Mucosa of descending colon (tissue), 3 donors: ENCODE measurements around the gene GLG1. TPM values are rescaled to one million over a fixed set of nuclear protein-coding genes. Genes with fewer than 3 reads are reported as not detected.

ENCODE experiments used
- total RNA-seq, 3 donors: library from RNA; stranded (reverse); fragmentation: NEBNext Ultra II Directional in 2 of 3; extraction: Animal tissue kit (Norgen Biotek cat#: 25700) in 2 of 3; gene quantifications; one replicate each; pipeline versions ENCODE4 v1.2.1 to v1.2.4, GENCODE V29; 2021 to 2023
- donor health status: DM: no; HTN: no; CAD: no; lungs with moderate emphysema.
- donor health status: DM: no; HTN: no; CAD: no.
- donor health status: DM: no; HTN: yes; CAD: no.

The GLG1 gene
- total RNA-seq, 3 donors from 2014 or later: 91.3 to 122 (median 99.7) TPM

Other genes with a start within 250 kb of the GLG1 start
- gene NPIPB15, start 230.8 kb downstream of the GLG1 start, total RNA-seq: 10 to 100 TPM in 2 of 3 donors, under 1 TPM in 1; 0.80 to 36.1 (median 17.5) TPM
- 1 to 10 TPM; 1.1 to 5.5 (median 2.0) TPM for gene CLEC18B, start 185.6 kb downstream of the GLG1 start, total RNA-seq
- gene RFWD3, start 59.8 kb upstream of the GLG1 start, total RNA-seq: 10 to 100 TPM; 19.0 to 27.9 (median 25.7) TPM
- gene MLKL, start 93.7 kb upstream of the GLG1 start, total RNA-seq: 10 to 100 TPM; 10.5 to 23.4 (median 18.0) TPM
- gene FA2H, start 167.7 kb upstream of the GLG1 start, total RNA-seq: 10 to 100 TPM; 17.3 to 60.0 (median 44.0) TPM